Upper lobe of right lung (tissue), 1 donor: Measurements from ENCODE around the gene SDCCAG8. TPM values are rescaled to one million over a fixed set of nuclear protein-coding genes. Genes with fewer than 3 reads are reported as not detected.

Source experiments
- ATAC-seq: fragments of 200-7000 bp; cut with Tn5 transposase; one replicate; pipeline ENCODE4 v1.9.1; 2020; ENCODE audit warnings: mild to moderate bottlenecking, moderate library complexity
- DNase-seq: peaks from one replicate; pipeline ENCODE4 v3.0.0-alpha.2; 2020
- H3K27ac ChIP-seq: fragments of 200-600 bp; one replicate; pipeline ENCODE4 v1.8.0; 2022
- H3K27me3 ChIP-seq: fragments of 200-600 bp; one replicate; pipeline ENCODE4 v1.8.0; 2022; ENCODE audit warnings: mild to moderate bottlenecking
- H3K36me3 ChIP-seq: fragments of 200-600 bp; one replicate; pipeline ENCODE4 v1.8.0; 2022
- H3K4me1 ChIP-seq: fragments of 200-600 bp; one replicate; pipeline ENCODE4 v1.8.0; 2022
- H3K4me3 ChIP-seq: fragments of 200-600 bp; one replicate; pipeline ENCODE4 v1.8.0; 2022; ENCODE audit warnings: mild to moderate bottlenecking
- H3K9me3 ChIP-seq: fragments of 200-600 bp; one replicate; pipeline ENCODE4 v1.8.0; 2022
- intact Hi-C: fragments of 100-400 bp; cut with DNase I; formaldehyde crosslinking; loops from one replicate; pipeline ENCODE4 v1.11.0; 2022
- total RNA-seq: library from RNA; stranded (reverse); fragmentation: NEBNext Ultra II Directional; extraction: Animal tissue kit (Norgen Biotek cat#: 25700); gene quantifications from one replicate; pipeline ENCODE4 v1.2.1, GENCODE V29; 2021
- TF ChIP-seq, protein P1 (sequence below): fragments of 200-600 bp; IDR thresholded peaks from one replicate; pipeline ENCODE4 v1.8.0; 2022; ENCODE audit warnings: antibody characterized with exemption
- donor health status: DM: no; HTN: yes; CAD: no; lungs with severe emphysema.

SDCCAG8 gene
- total RNA-seq, 1 donor from 2014 or later, result 71.9 TPM

- Histone ChIP-seq H3K9me3 (no peaks in the 10 kb centered on the region), H3K4me3 (no peak overlapping the region), H3K4me1 (peaks cover 33% of the 10 kb centered on the region), H3K27me3 (no peaks in the 10 kb centered on the region), H3K27ac (peak overlapping the region; percentile 56), H3K36me3 (peaks cover 34% of the 10 kb centered on the region)
- TF ChIP-seq, protein P1, sequence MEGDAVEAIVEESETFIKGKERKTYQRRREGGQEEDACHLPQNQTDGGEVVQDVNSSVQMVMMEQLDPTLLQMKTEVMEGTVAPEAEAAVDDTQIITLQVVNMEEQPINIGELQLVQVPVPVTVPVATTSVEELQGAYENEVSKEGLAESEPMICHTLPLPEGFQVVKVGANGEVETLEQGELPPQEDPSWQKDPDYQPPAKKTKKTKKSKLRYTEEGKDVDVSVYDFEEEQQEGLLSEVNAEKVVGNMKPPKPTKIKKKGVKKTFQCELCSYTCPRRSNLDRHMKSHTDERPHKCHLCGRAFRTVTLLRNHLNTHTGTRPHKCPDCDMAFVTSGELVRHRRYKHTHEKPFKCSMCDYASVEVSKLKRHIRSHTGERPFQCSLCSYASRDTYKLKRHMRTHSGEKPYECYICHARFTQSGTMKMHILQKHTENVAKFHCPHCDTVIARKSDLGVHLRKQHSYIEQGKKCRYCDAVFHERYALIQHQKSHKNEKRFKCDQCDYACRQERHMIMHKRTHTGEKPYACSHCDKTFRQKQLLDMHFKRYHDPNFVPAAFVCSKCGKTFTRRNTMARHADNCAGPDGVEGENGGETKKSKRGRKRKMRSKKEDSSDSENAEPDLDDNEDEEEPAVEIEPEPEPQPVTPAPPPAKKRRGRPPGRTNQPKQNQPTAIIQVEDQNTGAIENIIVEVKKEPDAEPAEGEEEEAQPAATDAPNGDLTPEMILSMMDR, result no peak
- no peak for DNase-seq
- ATAC-seq, result peak; percentile 91
- intact Hi-C loops, result no loop called here
Measured at GRCh38 chr1:243287652-243288051, 31.8 kb downstream of the SDCCAG8 start.

DNA sequence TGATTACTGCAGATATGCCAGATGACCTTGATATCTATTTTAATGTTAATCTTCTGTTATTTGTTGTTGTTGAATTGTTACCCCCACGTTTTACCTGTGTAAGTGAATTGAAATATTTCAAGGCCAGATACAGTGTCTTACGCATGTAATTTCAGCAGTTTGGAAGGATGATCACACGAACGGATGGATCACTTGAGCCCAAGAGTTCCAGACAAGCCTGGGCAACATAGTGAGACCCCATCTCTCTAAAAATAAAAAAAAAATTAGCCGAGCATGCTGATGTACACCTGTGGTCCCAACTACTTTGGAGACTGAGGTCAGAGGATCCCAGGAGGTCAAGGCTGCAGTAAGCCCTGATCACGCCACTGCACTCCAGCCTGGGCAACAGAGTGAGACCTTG, 32.2 kb downstream of the SDCCAG8 start:
- Histone ChIP-seq H3K9me3 (no peaks in the 10 kb centered on the region), H3K36me3 (peaks cover 32% of the 10 kb centered on the region), H3K27me3 (no peaks in the 10 kb centered on the region), H3K4me1 (peaks cover 33% of the 10 kb centered on the region), H3K4me3 (no peak overlapping the region), H3K27ac (peak overlapping the region; percentile 56)
- no peak for DNase-seq
- TF ChIP-seq, protein P1, result no peak
- intact Hi-C loops, result no loop called here
- ATAC-seq, result no peak

DNA sequence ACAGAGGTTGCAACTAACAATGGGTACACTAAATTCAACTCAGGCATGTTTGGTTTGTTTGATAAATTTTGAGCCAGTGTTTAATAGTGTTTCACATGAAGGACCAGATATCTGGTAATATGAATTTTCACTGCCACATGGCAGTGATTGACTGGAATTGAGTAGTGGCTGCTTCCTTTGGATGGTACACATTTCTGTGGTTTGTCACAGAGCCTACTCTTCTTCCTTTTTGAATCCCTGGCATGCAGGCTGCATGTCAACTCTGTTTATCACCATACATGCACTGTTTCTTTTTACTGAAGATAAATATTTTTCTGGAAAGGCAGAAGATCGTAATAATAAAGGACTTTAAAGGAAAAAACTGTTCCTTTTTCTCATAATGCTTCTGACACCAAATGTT, 35.5 kb downstream of the SDCCAG8 start:
- ATAC-seq (no peak), DNase-seq (no peak)
- Histone ChIP-seq H3K27me3 (no peaks in the 10 kb centered on the region), H3K36me3 (peaks cover 21% of the 10 kb centered on the region), H3K4me3 (no peak overlapping the region), H3K4me1 (peaks cover 21% of the 10 kb centered on the region), H3K27ac (no peak overlapping the region), H3K9me3 (peaks cover 4% of the 10 kb centered on the region)
- TF ChIP-seq, protein P1, result no peak
- intact Hi-C loops, result no loop called here

GRCh38 chr1:243292117-243292516, 36.3 kb downstream of the SDCCAG8 start:
- no peak overlapping the region for H3K27ac ChIP-seq
- intact Hi-C loops, result no loop called here
- peaks cover 4% of the 10 kb centered on the region for H3K9me3 ChIP-seq
- no peaks in the 10 kb centered on the region for H3K27me3 ChIP-seq
- H3K4me1 ChIP-seq, result peaks cover 15% of the 10 kb centered on the region
- DNase-seq (no peak), ATAC-seq (no peak)
- H3K36me3 ChIP-seq, result peaks cover 18% of the 10 kb centered on the region
- no peak overlapping the region for H3K4me3 ChIP-seq
- TF ChIP-seq, protein P1, result no peak

GRCh38 chr1:243293941-243294722, 38.3 kb downstream of the SDCCAG8 start:
- no peak for DNase-seq
- Histone ChIP-seq H3K36me3 (peaks cover 19% of the 10 kb centered on the region), H3K9me3 (peaks cover 4% of the 10 kb centered on the region), H3K27ac (no peak overlapping the region), H3K27me3 (no peaks in the 10 kb centered on the region), H3K4me3 (no peak overlapping the region), H3K4me1 (no peaks in the 10 kb centered on the region)
- TF ChIP-seq, protein P1, result no peak
- no peak for ATAC-seq
- intact Hi-C loops, result no loop called here
